ENCODE measurements around the gene PHPT1. TPM values are rescaled to one million over a fixed set of nuclear protein-coding genes. Genes with fewer than 3 reads are reported as not detected.
"Not testable (repeated sequence)": the region's sequence is repeated elsewhere in the genome, so short reads cannot be mapped to it uniquely, and the experiment has no call there.

The PHPT1 gene
- 100 to 1,000 TPM; 111 to 337 (median 169) TPM for polyA plus RNA-seq
- long read RNA-seq, donor 1, transcript PHPT1-206 (4 exons, 618 nt): minor isoform, 24 of 405 reads
- long read RNA-seq, donor 1, transcript PHPT1-205 (3 exons, 1,316 nt): minor isoform, 22 of 405 reads
- long read RNA-seq, donor 1, transcript PHPT1-204 (2 exons, 627 nt): minor isoform, 54 of 405 reads
- long read RNA-seq, donor 1, transcript PHPT1-201 (3 exons, 890 nt): major isoform, 261 of 405 reads
- long read RNA-seq, donor 1, partial matches to known transcripts: 30 of 405 reads
- long read RNA-seq, donor 1, other reads (novel, unspliced or antisense): 6 of 405 reads
- long read RNA-seq, donor 2, transcript PHPT1-204 (2 exons, 627 nt): minor isoform, 35 of 111 reads
- long read RNA-seq, donor 2, transcript PHPT1-201 (3 exons, 890 nt): major isoform, 66 of 111 reads
- long read RNA-seq, donor 2, transcript PHPT1-206 (4 exons, 618 nt): minor isoform, 6 of 111 reads
- long read RNA-seq, donor 2, partial matches to known transcripts: 0 of 111 reads
- long read RNA-seq, donor 2, other reads (novel, unspliced or antisense): 0 of 111 reads
- long read RNA-seq, donor 3, transcript PHPT1-201 (3 exons, 890 nt): major isoform, 109 of 187 reads
- long read RNA-seq, donor 3, transcript PHPT1-205 (3 exons, 1,316 nt): minor isoform, 8 of 187 reads
- long read RNA-seq, donor 3, transcript PHPT1-204 (2 exons, 627 nt): minor isoform, 33 of 187 reads
- long read RNA-seq, donor 3, transcript PHPT1-206 (4 exons, 618 nt): minor isoform, 11 of 187 reads
- long read RNA-seq, donor 3, partial matches to known transcripts: 20 of 187 reads
- long read RNA-seq, donor 3, other reads (novel, unspliced or antisense): 0 of 187 reads
- long read RNA-seq, donor 4, partial matches to known transcripts: 0 of 5 reads
- long read RNA-seq, donor 4, other reads (novel, unspliced or antisense): 0 of 5 reads
- long read RNA-seq, donor 5, transcript PHPT1-206 (4 exons, 618 nt): minor isoform, 5 of 93 reads
- long read RNA-seq, donor 5, transcript PHPT1-201 (3 exons, 890 nt): major isoform, 59 of 93 reads
- long read RNA-seq, donor 5, transcript PHPT1-204 (2 exons, 627 nt): minor isoform, 10 of 93 reads
- long read RNA-seq, donor 5, partial matches to known transcripts: 16 of 93 reads
- long read RNA-seq, donor 5, other reads (novel, unspliced or antisense): 0 of 93 reads
- long read RNA-seq, donor 6, transcript PHPT1-205 (3 exons, 1,316 nt): minor isoform, 10 of 189 reads
- long read RNA-seq, donor 6, transcript PHPT1-206 (4 exons, 618 nt): minor isoform, 9 of 189 reads
- long read RNA-seq, donor 6, transcript PHPT1-201 (3 exons, 890 nt): major isoform, 115 of 189 reads
- long read RNA-seq, donor 6, transcript PHPT1-204 (2 exons, 627 nt): minor isoform, 46 of 189 reads
- long read RNA-seq, donor 6, partial matches to known transcripts: 8 of 189 reads
- long read RNA-seq, donor 6, other reads (novel, unspliced or antisense): 0 of 189 reads
- long read RNA-seq, donor 7: 0 reads
- long read RNA-seq, donor 8, transcript PHPT1-201 (3 exons, 890 nt): major isoform, 12 of 13 reads
- long read RNA-seq, donor 8, partial matches to known transcripts: 0 of 13 reads
- long read RNA-seq, donor 8, other reads (novel, unspliced or antisense): 0 of 13 reads
- long read RNA-seq, donor 9, transcript PHPT1-201 (3 exons, 890 nt): major isoform, 33 of 60 reads
- long read RNA-seq, donor 9, transcript PHPT1-206 (4 exons, 618 nt): minor isoform, 5 of 60 reads
- long read RNA-seq, donor 9, transcript PHPT1-204 (2 exons, 627 nt): minor isoform, 11 of 60 reads
- long read RNA-seq, donor 9, transcript PHPT1-205 (3 exons, 1,316 nt): minor isoform, 7 of 60 reads
- long read RNA-seq, donor 9, partial matches to known transcripts: 0 of 60 reads
- long read RNA-seq, donor 9, other reads (novel, unspliced or antisense): 0 of 60 reads
- long read RNA-seq, donor 10, transcript PHPT1-201 (3 exons, 890 nt): major isoform, 172 of 232 reads
- long read RNA-seq, donor 10, transcript PHPT1-205 (3 exons, 1,316 nt): minor isoform, 12 of 232 reads
- long read RNA-seq, donor 10, transcript PHPT1-206 (4 exons, 618 nt): minor isoform, 10 of 232 reads
- long read RNA-seq, donor 10, transcript PHPT1-204 (2 exons, 627 nt): minor isoform, 21 of 232 reads
- long read RNA-seq, donor 10, partial matches to known transcripts: 7 of 232 reads
- long read RNA-seq, donor 10, other reads (novel, unspliced or antisense): 5 of 232 reads

GRCh38 chr9:136849038-136849959, at the start of gene PHPT1:
PHPT1 (plus strand) TSS chr9:136849409; CDS start chr9:136849431, 22 bp downstream.
- WGBS, 3 donors: 1% methylated on average over 61 to 77 of the region's 77 CpGs
- peak; percentile 30 for FAIRE-seq
- H3K36me3 ChIP-seq (ENCODE audit: control insufficient read depth in 3 of 3, insufficient read depth in 2 of 3, low read depth in 1 of 3, low read length in 3 of 3): peaks cover 0 to 53% (median 0%) of the 10 kb centered on the region in 3 donors
- peaks cover 0 to 52% (median 2%) of the 10 kb centered on the region in 3 donors for H3K4me1 ChIP-seq (ENCODE audit: control insufficient read depth in 3 of 3, insufficient read depth in 2 of 3, low read depth in 1 of 3, low read length in 2 of 3)
- peak; percentile 99 to 100 for DNase-seq
- H3K27me3 ChIP-seq (ENCODE audit: control insufficient read depth in 3 of 3, insufficient read depth in 3 of 3, low read length in 3 of 3): peaks cover 3 to 22% (median 9%) of the 10 kb centered on the region in 3 donors
- H3K27ac ChIP-seq (ENCODE audit: low read depth in 1 of 3, low read length in 2 of 3): peak within 1 kb of the TSS; percentile 92 to 100 (median 92)
- H3K4me3 ChIP-seq (ENCODE audit: low read depth in 1 of 3, low read length in 3 of 3): peak within 1 kb of the TSS; percentile 80 to 99 (median 85)
- peaks cover 0 to 10% of the 10 kb centered on the region in 2 donors for H3K9me3 ChIP-seq (ENCODE audit: control insufficient read depth in 2 of 2, insufficient read depth in 1 of 2, low read depth in 1 of 2, low read length in 1 of 2)

GRCh38 chr9:136799854-136800657, 49.2 kb upstream of the PHPT1 start:
- Histone ChIP-seq H3K9me3 (ENCODE audit: control insufficient read depth in 2 of 2, insufficient read depth in 1 of 2, low read depth in 1 of 2, low read length in 1 of 2) (no peaks in the 10 kb centered on the region), H3K27me3 (ENCODE audit: control insufficient read depth in 3 of 3, insufficient read depth in 3 of 3, low read length in 3 of 3) (peaks cover 0 to 4% (median 3%) of the 10 kb centered on the region in 3 donors), H3K27ac (ENCODE audit: low read depth in 1 of 3, low read length in 2 of 3) (peak overlapping the region in 2 of 3 donors; percentile 43 to 95), H3K4me3 (ENCODE audit: low read depth in 1 of 3, low read length in 3 of 3) (peak overlapping the region; percentile 33 to 64 (median 46)), H3K36me3 (ENCODE audit: control insufficient read depth in 3 of 3, insufficient read depth in 2 of 3, low read depth in 1 of 3, low read length in 3 of 3) (peaks cover 0 to 27% (median 0%) of the 10 kb centered on the region in 3 donors), H3K4me1 (ENCODE audit: control insufficient read depth in 3 of 3, insufficient read depth in 2 of 3, low read depth in 1 of 3, low read length in 2 of 3) (peaks cover 0 to 47% (median 3%) of the 10 kb centered on the region in 3 donors)
- WGBS, 3 donors: 0 to 1% (median 0%) methylated on average over 44 to 63 of the region's 63 CpGs
- DNase-seq: peak; percentile 92 to 96
- no peak for FAIRE-seq

GRCh38 chr9:136802321-136802720, 46.9 kb upstream of the PHPT1 start:
- 61 to 83% (median 78%) methylated on average over 6 of the region's 6 CpGs for WGBS, 3 donors
- no peaks in the 10 kb centered on the region for H3K9me3 ChIP-seq (ENCODE audit: control insufficient read depth in 2 of 2, insufficient read depth in 1 of 2, low read depth in 1 of 2, low read length in 1 of 2)
- no peak overlapping the region for H3K4me3 ChIP-seq (ENCODE audit: low read depth in 1 of 3, low read length in 3 of 3)
- peaks cover 0 to 41% (median 0%) of the 10 kb centered on the region in 3 donors for H3K36me3 ChIP-seq (ENCODE audit: control insufficient read depth in 3 of 3, insufficient read depth in 2 of 3, low read depth in 1 of 3, low read length in 3 of 3)
- no peak for FAIRE-seq
- no peak for DNase-seq
- H3K27ac ChIP-seq (ENCODE audit: low read depth in 1 of 3, low read length in 2 of 3): no peak overlapping the region
- H3K27me3 ChIP-seq (ENCODE audit: control insufficient read depth in 3 of 3, insufficient read depth in 3 of 3, low read length in 3 of 3): peaks cover 0 to 4% (median 3%) of the 10 kb centered on the region in 3 donors
- peaks cover 4 to 37% (median 5%) of the 10 kb centered on the region in 3 donors for H3K4me1 ChIP-seq (ENCODE audit: control insufficient read depth in 3 of 3, insufficient read depth in 2 of 3, low read depth in 1 of 3, low read length in 2 of 3)

- Histone ChIP-seq H3K4me1 (ENCODE audit: control insufficient read depth in 3 of 3, insufficient read depth in 2 of 3, low read depth in 1 of 3, low read length in 2 of 3) (peaks cover 4 to 32% (median 5%) of the 10 kb centered on the region in 3 donors), H3K36me3 (ENCODE audit: control insufficient read depth in 3 of 3, insufficient read depth in 2 of 3, low read depth in 1 of 3, low read length in 3 of 3) (peaks cover 0 to 41% (median 0%) of the 10 kb centered on the region in 3 donors)
- not testable (repeated sequence) for DNase-seq; H3K4me3 ChIP-seq (ENCODE audit: low read depth in 1 of 3, low read length in 3 of 3); H3K9me3 ChIP-seq (ENCODE audit: control insufficient read depth in 2 of 2, insufficient read depth in 1 of 2, low read depth in 1 of 2, low read length in 1 of 2); H3K27me3 ChIP-seq (ENCODE audit: control insufficient read depth in 3 of 3, insufficient read depth in 3 of 3, low read length in 3 of 3); H3K27ac ChIP-seq (ENCODE audit: low read depth in 1 of 3, low read length in 2 of 3); FAIRE-seq
- WGBS, 3 donors: 88 to 94% (median 91%) methylated on average over 6 to 8 of the region's 9 CpGs
Measured at GRCh38 chr9:136803009-136803550, 46.1 kb upstream of the PHPT1 start.

GRCh38 chr9:136803551-136804508, 45.4 kb upstream of the PHPT1 start:
- DNase-seq (no peak), FAIRE-seq (no peak)
- Histone ChIP-seq H3K36me3 (ENCODE audit: control insufficient read depth in 3 of 3, insufficient read depth in 2 of 3, low read depth in 1 of 3, low read length in 3 of 3) (peaks cover 0 to 41% (median 0%) of the 10 kb centered on the region in 3 donors), H3K4me1 (ENCODE audit: control insufficient read depth in 3 of 3, insufficient read depth in 2 of 3, low read depth in 1 of 3, low read length in 2 of 3) (peaks cover 4 to 27% (median 5%) of the 10 kb centered on the region in 3 donors), H3K4me3 (ENCODE audit: low read depth in 1 of 3, low read length in 3 of 3) (no peak overlapping the region), H3K27me3 (ENCODE audit: control insufficient read depth in 3 of 3, insufficient read depth in 3 of 3, low read length in 3 of 3) (peaks cover 0 to 4% (median 3%) of the 10 kb centered on the region in 3 donors), H3K9me3 (ENCODE audit: control insufficient read depth in 2 of 2, insufficient read depth in 1 of 2, low read depth in 1 of 2, low read length in 1 of 2) (no peaks in the 10 kb centered on the region), H3K27ac (ENCODE audit: low read depth in 1 of 3, low read length in 2 of 3) (no peak overlapping the region)
- 87 to 90% (median 87%) methylated on average over 21 to 22 of the region's 22 CpGs for WGBS, 3 donors

All from small intestine (tissue), 16 donors.